HG03175 (cell line): ENCODE results near the gene NOMO2.
"Not testable (repeated sequence)": the region's sequence is repeated elsewhere in the genome, so short reads cannot be mapped to it uniquely, and the experiment has no call there.

Experiments used
- ATAC-seq: cut with Tn5 transposase; IDR thresholded peaks from one replicate; pipeline ENCODE4 v1.9.1; 2021; ENCODE audit warnings: mild to moderate bottlenecking, moderate library complexity; ENCODE audit not compliant: unreplicated experiment

The NOMO2 gene

DNA sequence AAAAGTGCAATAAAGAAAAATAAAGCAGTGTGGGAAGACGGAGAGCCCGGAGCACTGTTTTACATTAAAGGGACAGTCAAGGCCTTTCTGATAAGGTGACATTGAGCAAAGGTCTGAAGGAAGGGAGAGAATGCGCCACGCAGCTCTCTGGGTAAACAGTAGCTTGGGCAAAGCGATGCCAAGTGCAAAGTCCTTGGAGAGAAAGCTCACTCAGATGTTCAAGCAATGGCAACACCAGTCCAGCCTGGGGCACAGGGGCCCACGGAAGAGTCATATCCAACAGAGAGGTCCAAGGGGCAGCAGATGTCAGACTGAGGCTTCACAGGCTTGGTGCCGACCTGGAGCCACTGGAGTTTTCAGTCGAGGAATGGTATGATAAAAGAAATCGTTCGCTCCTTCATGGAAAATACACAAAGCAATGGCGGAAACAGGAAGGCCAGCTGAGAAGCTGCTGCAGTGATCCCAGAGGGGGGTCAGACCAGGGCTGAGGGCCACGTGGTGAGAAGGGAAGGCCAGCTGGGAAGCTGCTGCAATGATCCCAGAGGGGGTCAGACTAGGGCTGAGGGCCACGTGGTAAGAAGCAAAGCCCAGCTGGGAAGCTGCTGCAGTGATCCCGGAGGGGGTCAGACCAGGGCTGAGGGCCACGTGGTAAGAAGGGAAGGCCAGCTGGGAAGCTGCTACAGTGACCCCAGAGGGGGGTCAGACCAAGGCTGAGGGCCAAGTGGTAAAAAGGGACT lies 40.3 kb downstream of the NOMO2 start:
- not testable (repeated sequence) for ATAC-seq

DNA sequence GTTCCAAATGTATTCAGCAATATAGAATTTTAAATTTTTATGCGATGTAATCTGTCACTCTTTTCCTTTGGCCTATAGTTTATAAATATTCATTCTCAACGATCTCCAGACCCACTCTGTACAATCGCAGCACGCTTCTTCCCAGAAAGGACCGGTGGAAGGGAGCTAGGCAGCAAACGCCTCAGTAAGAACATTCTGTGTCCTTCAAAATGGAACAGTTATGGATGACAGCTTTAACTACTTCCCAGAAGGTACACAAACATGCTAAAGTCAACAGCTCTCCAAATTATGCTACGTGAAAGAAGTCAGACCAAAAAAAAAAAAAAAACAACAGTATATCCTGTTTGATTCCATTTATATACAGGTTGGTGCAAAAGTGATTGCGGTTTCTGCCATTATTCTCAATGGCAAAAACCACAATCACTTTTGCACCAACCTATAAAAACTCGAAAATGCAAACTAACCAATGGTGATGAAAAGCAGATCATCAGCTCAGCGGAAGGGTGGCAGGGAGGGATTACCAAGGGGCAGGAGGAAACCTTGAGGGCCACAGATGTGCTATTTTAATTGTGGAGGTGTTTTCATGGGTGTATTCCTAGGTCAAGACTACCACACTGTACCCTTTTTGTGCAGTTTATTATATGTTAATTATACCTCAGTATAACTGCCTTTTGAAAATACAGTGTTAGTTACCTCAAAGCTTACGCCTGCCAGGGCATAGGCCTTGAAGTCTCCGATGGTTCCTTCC lies 43.2 kb downstream of the NOMO2 start:
- ATAC-seq = not testable (repeated sequence)

DNA sequence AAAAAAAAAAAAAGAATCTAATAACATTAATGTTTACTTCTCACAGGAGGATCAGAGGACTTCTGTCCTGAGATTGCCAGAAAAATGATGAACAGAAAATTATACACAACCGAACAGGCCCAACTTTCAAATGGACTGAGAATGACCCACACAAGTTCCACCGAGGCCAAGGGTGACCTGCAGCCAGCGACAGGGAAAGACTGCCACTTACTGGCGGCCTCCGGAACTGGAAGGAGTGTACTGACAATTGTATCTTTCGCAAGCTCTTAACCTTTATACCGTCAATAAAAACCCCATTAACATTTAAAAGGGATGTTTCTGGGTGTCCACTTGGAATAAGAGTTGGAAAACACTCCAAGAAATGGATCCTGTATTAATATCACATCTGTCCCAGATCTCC lies 63.5 kb downstream of the NOMO2 start:
- not testable (repeated sequence) for ATAC-seq

DNA sequence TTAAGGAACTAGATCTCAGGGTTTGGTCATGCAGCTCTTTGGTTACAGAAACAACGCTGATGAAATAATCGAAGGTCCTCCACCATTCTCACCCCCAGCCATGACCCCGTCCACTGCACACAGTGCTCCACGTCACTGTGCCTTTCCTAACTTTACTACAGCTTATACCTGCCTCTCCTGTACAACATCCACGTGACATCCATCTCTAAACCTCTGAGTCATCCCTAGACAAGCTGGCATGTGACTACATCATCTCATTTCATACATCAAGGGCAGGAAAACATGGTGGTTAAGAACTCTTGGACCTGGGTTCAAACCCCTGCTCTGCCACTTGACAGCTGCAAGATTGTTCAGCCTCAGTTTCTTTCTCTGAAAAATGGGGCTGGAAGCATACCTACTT lies 64.9 kb downstream of the NOMO2 start:
- not testable (repeated sequence) for ATAC-seq

DNA sequence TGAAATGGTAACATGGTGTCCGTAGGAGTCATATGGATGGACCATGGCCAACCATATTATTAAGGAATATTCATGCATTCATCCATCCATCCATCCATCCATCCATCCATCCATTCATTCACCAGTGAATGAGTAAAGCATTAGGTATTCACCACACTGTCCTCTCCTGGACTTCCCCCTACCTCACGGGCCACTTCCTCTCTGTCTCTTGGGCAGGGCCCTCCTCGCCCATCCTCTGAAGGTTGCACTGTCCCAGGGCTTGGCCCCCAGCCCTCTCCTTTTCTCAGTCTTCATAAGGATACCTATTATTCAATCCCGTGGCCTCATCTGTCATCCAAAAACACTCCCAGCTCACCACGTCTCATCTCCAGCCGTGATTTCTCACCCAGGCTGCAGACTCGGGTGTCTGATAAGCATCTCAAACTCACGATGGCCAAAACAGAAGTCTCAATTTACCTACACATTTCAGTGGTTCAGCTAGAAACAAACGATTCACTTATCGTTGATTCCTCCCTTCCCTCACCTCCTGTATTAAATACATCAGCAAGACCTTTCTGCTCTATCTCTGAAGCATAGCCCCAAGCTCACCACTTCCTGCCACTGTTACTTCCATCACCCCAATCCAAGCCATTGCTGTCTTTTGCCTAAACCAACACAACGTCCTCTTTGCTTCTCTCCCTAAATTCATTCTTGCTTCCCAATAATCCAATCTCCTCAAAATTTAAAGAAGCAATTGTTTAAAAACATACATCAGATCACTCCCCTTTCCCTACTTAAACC lies 69.6 kb downstream of the NOMO2 start:
- ATAC-seq = not testable (repeated sequence)

DNA sequence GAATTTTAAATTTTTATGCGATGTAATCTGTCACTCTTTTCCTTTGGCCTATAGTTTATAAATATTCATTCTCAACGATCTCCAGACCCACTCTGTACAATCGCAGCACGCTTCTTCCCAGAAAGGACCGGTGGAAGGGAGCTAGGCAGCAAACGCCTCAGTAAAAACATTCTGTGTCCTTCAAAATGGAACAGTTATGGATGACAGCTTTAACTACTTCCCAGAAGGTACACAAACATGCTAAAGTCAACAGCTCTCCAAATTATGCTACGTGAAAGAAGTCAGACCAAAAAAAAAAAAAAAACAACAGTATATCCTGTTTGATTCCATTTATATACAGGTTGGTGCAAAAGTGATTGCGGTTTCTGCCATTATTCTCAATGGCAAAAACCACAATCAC lies 125.9 kb downstream of the NOMO2 start:
- ATAC-seq = not testable (repeated sequence)

DNA sequence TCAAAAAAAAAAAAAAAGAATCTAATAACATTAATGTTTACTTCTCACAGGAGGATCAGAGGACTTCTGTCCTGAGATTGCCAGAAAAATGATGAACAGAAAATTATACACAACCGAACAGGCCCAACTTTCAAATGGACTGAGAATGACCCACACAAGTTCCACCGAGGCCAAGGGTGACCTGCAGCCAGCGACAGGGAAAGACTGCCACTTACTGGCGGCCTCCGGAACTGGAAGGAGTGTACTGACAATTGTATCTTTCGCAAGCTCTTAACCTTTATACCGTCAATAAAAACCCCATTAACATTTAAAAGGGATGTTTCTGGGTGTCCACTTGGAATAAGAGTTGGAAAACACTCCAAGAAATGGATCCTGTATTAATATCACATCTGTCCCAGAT lies 146.1 kb downstream of the NOMO2 start:
- ATAC-seq = not testable (repeated sequence)

DNA sequence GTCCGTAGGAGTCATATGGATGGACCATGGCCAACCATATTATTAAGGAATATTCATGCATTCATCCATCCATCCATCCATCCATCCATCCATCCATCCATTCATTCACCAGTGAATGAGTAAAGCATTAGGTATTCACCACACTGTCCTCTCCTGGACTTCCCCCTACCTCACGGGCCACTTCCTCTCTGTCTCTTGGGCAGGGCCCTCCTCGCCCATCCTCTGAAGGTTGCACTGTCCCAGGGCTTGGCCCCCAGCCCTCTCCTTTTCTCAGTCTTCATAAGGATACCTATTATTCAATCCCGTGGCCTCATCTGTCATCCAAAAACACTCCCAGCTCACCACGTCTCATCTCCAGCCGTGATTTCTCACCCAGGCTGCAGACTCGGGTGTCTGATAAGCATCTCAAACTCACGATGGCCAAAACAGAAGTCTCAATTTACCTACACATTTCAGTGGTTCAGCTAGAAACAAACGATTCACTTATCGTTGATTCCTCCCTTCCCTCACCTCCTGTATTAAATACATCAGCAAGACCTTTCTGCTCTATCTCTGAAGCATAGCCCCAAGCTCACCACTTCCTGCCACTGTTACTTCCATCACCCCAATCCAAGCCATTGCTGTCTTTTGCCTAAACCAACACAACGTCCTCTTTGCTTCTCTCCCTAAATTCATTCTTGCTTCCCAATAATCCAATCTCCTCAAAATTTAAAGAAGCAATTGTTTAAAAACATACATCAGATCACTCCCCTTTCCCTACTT lies 152.2 kb downstream of the NOMO2 start:
- not testable (repeated sequence) for ATAC-seq

DNA sequence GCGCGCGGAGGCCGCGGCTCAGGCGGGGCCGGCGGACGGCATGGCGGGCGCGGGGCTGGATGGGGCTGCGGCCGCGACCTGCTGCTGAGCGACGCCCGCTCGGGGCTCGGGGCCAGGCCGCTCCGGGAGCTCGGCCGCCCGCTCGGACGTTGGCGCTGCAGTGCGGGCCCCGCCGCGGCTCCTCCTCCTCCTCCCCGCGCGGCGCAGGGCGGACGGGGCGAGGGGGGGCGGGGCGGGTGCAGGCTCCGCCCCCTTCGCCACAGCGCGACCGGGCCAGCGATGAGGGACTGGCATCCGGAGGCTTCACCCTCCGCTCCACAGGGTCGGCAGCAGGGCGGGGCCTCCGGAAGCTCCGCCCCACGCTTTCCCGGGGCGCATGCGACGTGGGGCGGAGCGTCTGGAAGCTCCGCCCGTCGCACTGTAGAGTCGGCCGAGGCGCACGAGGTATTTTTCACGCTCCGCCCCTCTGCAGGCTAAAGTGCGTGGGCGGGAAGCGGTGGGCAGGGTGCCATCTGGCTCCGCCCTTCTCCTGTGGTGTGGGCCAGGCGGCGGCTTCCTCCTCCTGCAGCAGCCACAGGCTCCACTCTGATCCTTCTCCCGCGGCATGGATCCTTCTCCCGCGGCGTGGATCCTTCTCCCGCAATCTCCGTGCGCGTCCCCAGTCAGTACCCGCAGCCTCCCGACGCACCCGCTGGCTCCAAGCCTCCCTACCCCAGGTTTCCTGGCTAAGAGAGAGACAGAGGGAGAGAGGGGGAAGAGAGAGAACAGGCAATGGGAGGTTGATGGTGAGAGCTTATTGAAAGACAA lies 159.8 kb downstream of the NOMO2 start:
- peak; percentile 52 for ATAC-seq

DNA sequence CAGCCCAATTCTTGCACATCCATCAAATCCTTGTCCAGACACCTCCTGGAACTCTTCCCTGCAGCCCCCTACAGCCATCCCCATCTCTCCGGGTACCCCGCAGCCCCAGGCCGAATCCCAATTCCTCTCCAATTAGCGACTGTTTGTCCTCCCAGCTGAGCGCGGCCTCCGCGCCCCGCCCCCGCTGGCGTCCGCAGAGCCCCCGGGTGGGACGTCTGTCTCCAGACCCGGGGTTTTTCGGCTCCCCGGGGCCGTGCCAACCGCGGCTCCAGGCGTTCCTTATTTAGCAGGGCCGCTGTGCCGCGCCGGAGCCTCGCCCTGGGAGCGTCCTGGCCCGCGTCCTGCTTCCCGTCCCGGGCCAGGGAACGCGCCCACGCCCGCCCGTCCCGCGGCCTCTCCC lies 160.7 kb downstream of the NOMO2 start:
- ATAC-seq = not testable (repeated sequence)

DNA sequence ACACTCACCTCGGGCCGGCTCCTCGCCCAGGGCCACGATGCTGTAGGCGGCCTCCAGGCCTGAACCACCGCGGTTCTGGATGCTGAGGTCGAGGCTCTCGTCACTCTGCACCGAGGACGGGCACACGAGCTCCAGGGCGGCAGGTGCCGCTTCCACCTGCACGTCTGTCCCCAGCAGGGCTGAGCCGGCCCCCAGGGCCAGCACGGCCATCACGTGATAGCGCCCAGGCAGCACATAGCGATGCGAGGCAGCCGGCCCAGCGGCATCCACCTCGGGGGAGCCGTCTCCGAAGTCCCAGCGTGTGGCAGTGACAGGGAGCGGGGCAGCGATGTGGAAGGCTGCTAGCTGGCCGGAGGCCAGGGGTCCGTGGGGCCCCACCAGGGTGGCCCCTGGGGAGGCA lies 167.5 kb downstream of the NOMO2 start:
- ATAC-seq = not testable (repeated sequence)

DNA sequence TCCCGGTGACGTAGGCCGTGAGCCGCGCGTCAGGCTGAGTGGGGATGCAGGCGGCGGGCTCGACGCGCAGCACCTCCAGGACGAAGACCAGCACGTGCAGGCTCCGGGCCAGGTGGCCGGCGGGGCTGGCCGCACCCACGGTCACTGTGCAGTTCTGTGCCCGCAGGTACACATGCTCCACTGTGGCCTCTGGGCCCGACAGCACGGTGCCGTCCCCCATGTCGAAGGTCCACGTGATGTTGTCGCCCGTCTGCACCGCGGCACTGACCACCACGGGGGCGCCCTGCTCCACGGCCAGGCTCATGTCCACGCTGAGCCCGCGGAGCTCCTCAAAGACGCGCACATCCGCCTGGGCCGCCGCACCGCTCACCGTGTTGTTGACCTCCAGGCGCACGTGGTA lies 174.1 kb downstream of the NOMO2 start:
- ATAC-seq = not testable (repeated sequence)

DNA sequence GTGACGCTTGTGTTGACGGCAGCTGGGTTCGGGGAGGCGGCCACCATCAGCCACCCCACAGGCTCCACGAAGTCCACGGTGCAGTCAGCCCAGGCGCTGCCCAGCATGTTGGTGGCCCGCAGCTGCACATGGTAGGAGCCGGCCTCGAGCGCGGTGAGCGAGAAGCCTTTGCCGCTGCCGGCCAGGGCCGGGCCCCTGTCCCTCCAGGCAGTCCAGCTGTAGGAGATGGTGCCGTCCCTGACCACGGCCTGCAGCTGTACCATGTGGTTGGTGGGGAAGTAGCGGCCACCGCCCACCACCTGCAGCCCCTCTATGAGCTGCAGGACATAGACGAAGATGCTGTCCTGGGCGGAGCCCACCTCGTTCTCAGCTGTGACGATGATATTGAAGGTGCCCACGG lies 175.4 kb downstream of the NOMO2 start:
- ATAC-seq = not testable (repeated sequence)

DNA sequence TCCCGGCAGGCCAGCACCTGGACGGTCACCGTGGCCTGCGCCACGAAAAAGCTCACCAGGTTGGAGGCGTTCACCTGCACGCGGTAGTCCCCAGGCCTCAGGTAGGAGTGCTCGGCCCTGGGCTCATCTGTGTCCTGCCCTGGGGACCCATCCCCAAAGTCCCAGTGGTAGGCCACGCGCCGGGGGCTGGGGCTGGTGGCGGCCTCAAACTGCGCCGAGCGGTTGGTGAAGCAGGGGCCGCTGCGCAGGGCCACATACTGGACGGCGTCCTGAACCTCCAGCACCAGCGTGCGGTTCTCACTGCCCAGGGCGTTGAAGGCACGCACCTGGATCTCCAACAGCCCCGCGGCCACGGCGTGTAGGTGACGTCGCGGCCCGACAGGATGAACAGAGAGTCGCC lies 176.6 kb downstream of the NOMO2 start:
- ATAC-seq = not testable (repeated sequence)

DNA sequence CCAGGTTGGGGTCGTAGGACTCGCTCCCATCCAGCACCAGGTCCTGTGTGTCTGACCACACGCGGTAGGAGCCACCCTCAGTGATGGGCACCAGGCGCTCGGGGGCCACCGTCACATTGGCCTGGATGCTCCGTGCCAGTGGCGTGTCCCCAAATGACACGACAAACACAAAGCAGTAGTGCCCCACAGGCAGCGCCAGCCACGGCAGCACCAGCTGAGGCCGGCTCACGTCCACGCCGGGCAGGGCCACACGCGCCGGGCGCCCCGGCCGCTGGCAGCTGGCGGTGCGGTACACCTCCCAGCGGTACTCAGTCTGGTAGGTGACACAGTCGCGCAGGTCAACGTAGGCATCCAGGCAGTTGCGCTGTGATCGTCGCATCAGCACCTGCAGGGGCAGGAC lies 177.0 kb downstream of the NOMO2 start:
- ATAC-seq = not testable (repeated sequence)

DNA sequence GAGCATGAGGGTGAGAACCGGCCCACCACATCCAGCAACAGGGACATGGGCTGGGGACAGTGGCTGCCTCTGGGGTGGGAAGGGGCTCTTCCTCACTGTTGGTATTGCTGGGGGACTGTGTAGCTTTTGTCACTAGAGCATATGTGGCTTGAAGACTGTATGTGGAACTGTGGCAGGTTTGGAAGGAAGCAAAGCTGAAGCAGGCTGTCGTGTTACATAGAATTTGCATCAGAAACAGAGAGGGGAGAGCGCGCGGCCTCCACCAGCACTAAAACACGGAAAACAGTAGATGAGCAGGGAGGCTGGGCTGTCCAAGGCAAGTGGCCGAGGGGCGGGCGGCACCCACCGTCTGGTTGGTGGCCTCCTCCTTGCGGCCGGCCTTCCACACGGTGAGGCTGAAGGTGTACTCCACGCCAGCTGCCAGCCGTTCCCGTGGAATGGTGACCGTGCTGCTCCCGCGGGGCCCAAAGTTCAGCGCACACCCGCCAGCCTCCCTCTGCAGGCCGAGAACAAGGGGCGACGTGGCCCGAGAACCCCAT lies 177.7 kb downstream of the NOMO2 start:
- ATAC-seq = not testable (repeated sequence)

DNA sequence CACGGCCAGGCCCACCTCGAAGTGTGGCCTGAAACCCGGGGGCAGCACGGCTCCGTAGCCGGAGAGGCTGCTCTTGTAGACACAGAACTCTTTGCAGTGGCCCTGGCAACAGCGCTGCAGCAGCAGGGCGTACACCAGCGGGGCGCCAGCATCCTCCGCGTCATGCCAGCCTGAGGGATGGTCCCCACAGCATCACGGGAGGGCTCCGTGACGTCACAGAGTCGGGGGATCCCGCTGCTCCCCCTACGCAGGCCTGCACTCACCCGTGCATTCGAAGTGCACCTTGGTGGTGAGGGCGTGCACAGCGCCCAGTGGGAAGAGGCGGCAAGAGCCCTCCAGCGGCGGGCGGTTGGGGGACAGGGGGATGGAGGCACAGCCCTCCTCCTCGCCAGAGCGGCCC lies 179.2 kb downstream of the NOMO2 start:
- not testable (repeated sequence) for ATAC-seq
